ENCODE results near the gene TRMT44.
"Not testable (repeated sequence)": the region's sequence is repeated elsewhere in the genome, so short reads cannot be mapped to it uniquely, and the experiment has no call there.

TRMT44 gene

GRCh38 chr4:8510191-8510590 is 69.6 kb downstream of the TRMT44 start:
- Histone ChIP-seq H3K27ac (ENCODE audit: low read depth, low read length) (no peak overlapping the region), H3K4me1 (ENCODE audit: insufficient read depth, low read length) (peaks cover 21% of the 10 kb centered on the region), H3K4me3 (ENCODE audit: low read depth in 1 of 2, low read length in 2 of 2) (no peak overlapping the region), H3K9ac (ENCODE audit: low read length) (no peak overlapping the region), H3K9me3 (ENCODE audit: low read length) (no peaks in the 10 kb centered on the region), H3K27me3 (ENCODE audit: control insufficient read depth in 1 of 2, insufficient read depth in 2 of 2, low read length in 2 of 2) (no peaks in the 10 kb centered on the region), H3K36me3 (ENCODE audit: insufficient read depth, low read length) (no peaks in the 10 kb centered on the region)

GRCh38 chr4:8510611-8511285 is 70.2 kb downstream of the TRMT44 start:
- Histone ChIP-seq H3K27me3 (ENCODE audit: control insufficient read depth in 1 of 2, insufficient read depth in 2 of 2, low read length in 2 of 2) (no peaks in the 10 kb centered on the region), H3K9ac (ENCODE audit: low read length) (no peak overlapping the region), H3K27ac (ENCODE audit: low read depth, low read length) (no peak overlapping the region), H3K9me3 (ENCODE audit: low read length) (no peaks in the 10 kb centered on the region), H3K4me3 (ENCODE audit: low read depth in 1 of 2, low read length in 2 of 2) (no peak overlapping the region), H3K36me3 (ENCODE audit: insufficient read depth, low read length) (no peaks in the 10 kb centered on the region), H3K4me1 (ENCODE audit: insufficient read depth, low read length) (peaks cover 20% of the 10 kb centered on the region)

- Histone ChIP-seq H3K27ac (ENCODE audit: low read depth, low read length) (no peak overlapping the region), H3K9ac (ENCODE audit: low read length) (no peak overlapping the region), H3K4me3 (ENCODE audit: low read depth in 1 of 2, low read length in 2 of 2) (no peak overlapping the region), H3K9me3 (ENCODE audit: low read length) (no peaks in the 10 kb centered on the region), H3K4me1 (ENCODE audit: insufficient read depth, low read length) (peaks cover 2% of the 10 kb centered on the region), H3K36me3 (ENCODE audit: insufficient read depth, low read length) (no peaks in the 10 kb centered on the region), H3K27me3 (ENCODE audit: control insufficient read depth in 1 of 2, insufficient read depth in 2 of 2, low read length in 2 of 2) (no peaks in the 10 kb centered on the region)
Measured at GRCh38 chr4:8512510-8512909, 71.9 kb downstream of the TRMT44 start.

GRCh38 chr4:8513080-8513479 is 72.5 kb downstream of the TRMT44 start:
- H3K27me3 ChIP-seq (ENCODE audit: control insufficient read depth in 1 of 2, insufficient read depth in 2 of 2, low read length in 2 of 2); H3K27ac ChIP-seq (ENCODE audit: low read depth, low read length): not testable (repeated sequence)

GRCh38 chr4:8513931-8514330 is 73.4 kb downstream of the TRMT44 start:
- no peaks in the 10 kb centered on the region for H3K4me1 ChIP-seq (ENCODE audit: insufficient read depth, low read length)
- no peak overlapping the region for H3K27ac ChIP-seq (ENCODE audit: low read depth, low read length)
- H3K9me3 ChIP-seq (ENCODE audit: low read length) = no peaks in the 10 kb centered on the region
- H3K4me3 ChIP-seq (ENCODE audit: low read depth in 1 of 2, low read length in 2 of 2) = no peak overlapping the region
- no peaks in the 10 kb centered on the region for H3K27me3 ChIP-seq (ENCODE audit: control insufficient read depth in 1 of 2, insufficient read depth in 2 of 2, low read length in 2 of 2)
- no peak overlapping the region for H3K9ac ChIP-seq (ENCODE audit: low read length)
- no peaks in the 10 kb centered on the region for H3K36me3 ChIP-seq (ENCODE audit: insufficient read depth, low read length)

More at GRCh38 chr4:8513080-8513479, 72.5 kb downstream of the TRMT44 start:
- not testable (repeated sequence) for H3K9me3 ChIP-seq (ENCODE audit: low read length); H3K4me3 ChIP-seq (ENCODE audit: low read depth in 1 of 2, low read length in 2 of 2); H3K4me1 ChIP-seq (ENCODE audit: insufficient read depth, low read length); H3K9ac ChIP-seq (ENCODE audit: low read length); H3K36me3 ChIP-seq (ENCODE audit: insufficient read depth, low read length)

- no peaks in the 10 kb centered on the region for H3K4me1 ChIP-seq (ENCODE audit: insufficient read depth, low read length)
- H3K9ac ChIP-seq (ENCODE audit: low read length) = no peak overlapping the region
- H3K27me3 ChIP-seq (ENCODE audit: control insufficient read depth in 1 of 2, insufficient read depth in 2 of 2, low read length in 2 of 2) = no peaks in the 10 kb centered on the region
- no peak overlapping the region for H3K4me3 ChIP-seq (ENCODE audit: low read depth in 1 of 2, low read length in 2 of 2)
- no peaks in the 10 kb centered on the region for H3K36me3 ChIP-seq (ENCODE audit: insufficient read depth, low read length)
- no peak overlapping the region for H3K27ac ChIP-seq (ENCODE audit: low read depth, low read length)
- no peaks in the 10 kb centered on the region for H3K9me3 ChIP-seq (ENCODE audit: low read length)
Measured at GRCh38 chr4:8514391-8514790, 73.8 kb downstream of the TRMT44 start.

- H3K4me3 ChIP-seq (ENCODE audit: low read depth in 1 of 2, low read length in 2 of 2) = no peak overlapping the region
- no peaks in the 10 kb centered on the region for H3K9me3 ChIP-seq (ENCODE audit: low read length)
- H3K4me1 ChIP-seq (ENCODE audit: insufficient read depth, low read length) = no peaks in the 10 kb centered on the region
- no peaks in the 10 kb centered on the region for H3K27me3 ChIP-seq (ENCODE audit: control insufficient read depth in 1 of 2, insufficient read depth in 2 of 2, low read length in 2 of 2)
- no peaks in the 10 kb centered on the region for H3K36me3 ChIP-seq (ENCODE audit: insufficient read depth, low read length)
- H3K9ac ChIP-seq (ENCODE audit: low read length) = no peak overlapping the region
- no peak overlapping the region for H3K27ac ChIP-seq (ENCODE audit: low read depth, low read length)
Measured at GRCh38 chr4:8515316-8516060, 74.9 kb downstream of the TRMT44 start.

GRCh38 chr4:8516061-8516573 is 75.5 kb downstream of the TRMT44 start:
- Histone ChIP-seq H3K27ac (ENCODE audit: low read depth, low read length) (no peak overlapping the region), H3K4me3 (ENCODE audit: low read depth in 1 of 2, low read length in 2 of 2) (no peak overlapping the region), H3K4me1 (ENCODE audit: insufficient read depth, low read length) (no peaks in the 10 kb centered on the region), H3K9ac (ENCODE audit: low read length) (no peak overlapping the region), H3K9me3 (ENCODE audit: low read length) (no peaks in the 10 kb centered on the region), H3K36me3 (ENCODE audit: insufficient read depth, low read length) (no peaks in the 10 kb centered on the region), H3K27me3 (ENCODE audit: control insufficient read depth in 1 of 2, insufficient read depth in 2 of 2, low read length in 2 of 2) (no peaks in the 10 kb centered on the region)

GRCh38 chr4:8516996-8517550 is 76.5 kb downstream of the TRMT44 start:
- no peaks in the 10 kb centered on the region for H3K9me3 ChIP-seq (ENCODE audit: low read length)
- H3K27me3 ChIP-seq (ENCODE audit: control insufficient read depth in 1 of 2, insufficient read depth in 2 of 2, low read length in 2 of 2) = no peaks in the 10 kb centered on the region
- H3K36me3 ChIP-seq (ENCODE audit: insufficient read depth, low read length) = no peaks in the 10 kb centered on the region
- no peak overlapping the region for H3K4me3 ChIP-seq (ENCODE audit: low read depth in 1 of 2, low read length in 2 of 2)
- no peak overlapping the region for H3K9ac ChIP-seq (ENCODE audit: low read length)
- no peaks in the 10 kb centered on the region for H3K4me1 ChIP-seq (ENCODE audit: insufficient read depth, low read length)
- H3K27ac ChIP-seq (ENCODE audit: low read depth, low read length) = no peak overlapping the region

- no peak overlapping the region for H3K9ac ChIP-seq (ENCODE audit: low read length)
- no peak overlapping the region for H3K4me3 ChIP-seq (ENCODE audit: low read depth in 1 of 2, low read length in 2 of 2)
- H3K9me3 ChIP-seq (ENCODE audit: low read length) = no peaks in the 10 kb centered on the region
- H3K36me3 ChIP-seq (ENCODE audit: insufficient read depth, low read length) = no peaks in the 10 kb centered on the region
- no peaks in the 10 kb centered on the region for H3K27me3 ChIP-seq (ENCODE audit: control insufficient read depth in 1 of 2, insufficient read depth in 2 of 2, low read length in 2 of 2)
- no peaks in the 10 kb centered on the region for H3K4me1 ChIP-seq (ENCODE audit: insufficient read depth, low read length)
- H3K27ac ChIP-seq (ENCODE audit: low read depth, low read length) = no peak overlapping the region
Measured at GRCh38 chr4:8517946-8518345, 77.4 kb downstream of the TRMT44 start.

- no peaks in the 10 kb centered on the region for H3K4me1 ChIP-seq (ENCODE audit: insufficient read depth, low read length)
- no peak overlapping the region for H3K27ac ChIP-seq (ENCODE audit: low read depth, low read length)
- H3K27me3 ChIP-seq (ENCODE audit: control insufficient read depth in 1 of 2, insufficient read depth in 2 of 2, low read length in 2 of 2) = no peaks in the 10 kb centered on the region
- H3K9ac ChIP-seq (ENCODE audit: low read length) = no peak overlapping the region
- no peaks in the 10 kb centered on the region for H3K9me3 ChIP-seq (ENCODE audit: low read length)
- H3K36me3 ChIP-seq (ENCODE audit: insufficient read depth, low read length) = no peaks in the 10 kb centered on the region
- H3K4me3 ChIP-seq (ENCODE audit: low read depth in 1 of 2, low read length in 2 of 2) = no peak overlapping the region
Measured at GRCh38 chr4:8522160-8523120, 81.9 kb downstream of the TRMT44 start.
